Body of pancreas (tissue), 4 donors: ENCODE data around the gene CKAP2. TPM values are rescaled to one million over a fixed set of nuclear protein-coding genes. Genes with fewer than 3 reads are reported as not detected.

Source experiments
- ATAC-seq: fragments of 150-250 bp; one replicate; pipeline ENCODE4 v1.9.1; 2016
- DNase-seq, 4 donors: peaks; one replicate each; pipeline ENCODE4 v3.0.0-alpha.2; 2019
- H3K27ac ChIP-seq, 4 donors: fragments of 200-600 bp; sonication (generic); 1 replicate in 3 of 4; 2 replicates in 1 of 4; pipeline versions ENCODE4 v1.5.1 to v1.6.1; 2016 to 2019; ENCODE audit warnings: mild to moderate bottlenecking in 1 of 4, mixed read lengths in 1 of 4, moderate library complexity in 1 of 4
- H3K27me3 ChIP-seq, 2 donors: fragments of 200-600 bp; sonication (generic); one replicate each; pipeline ENCODE4 v1.6.0; 2016; ENCODE audit warnings: mild to moderate bottlenecking in 1 of 2
- H3K36me3 ChIP-seq, 2 donors: fragments of 200-600 bp; sonication (generic); replicated peaks in 1 of 2; 2 replicates each; pipeline ENCODE4 v1.5.1; 2016; ENCODE audit warnings: low read depth in 2 of 2; ENCODE audit not compliant: insufficient read depth in 1 of 2
- H3K4me1 ChIP-seq: fragments of 200-600 bp; sonication (generic); one replicate; pipeline ENCODE4 v1.6.0; 2016
- H3K4me3 ChIP-seq, 2 donors: fragments of 200-600 bp; sonication (generic); 1 replicate in 1 of 2; 2 replicates in 1 of 2; pipeline ENCODE4 v1.5.1; 2016 to 2019
- H3K9me3 ChIP-seq, 3 donors: fragments of 200-600 bp; sonication (generic); 1 replicate in 2 of 3; 2 replicates in 1 of 3; pipeline ENCODE4 v1.5.1; 2016
- CTCF ChIP-seq, 7 experiments: fragments of 450-650 bp in 4 of 7; fragments of 200-600 bp in 3 of 7; sonication (generic) in 3 of 7; IDR thresholded peaks; one replicate each; pipeline ENCODE4 v1.5.1; 2016 to 2019; ENCODE audit warnings: antibody characterized with exemption in 7 of 7
- POLR2A ChIP-seq, 3 donors: fragments of 450-650 bp; IDR thresholded peaks; one replicate each; pipeline ENCODE4 v1.6.1; 2016; ENCODE audit warnings: antibody characterized with exemption in 3 of 3, mild to moderate bottlenecking in 2 of 3
- WGBS, 2 donors: methylation state at CpG; one replicate each; pipeline ENCODE4 v1.1.5; 2017; 5-methylcytosine and 5-hydroxymethylcytosine counted together
- intact Hi-C: fragments of 100-400 bp; cut with DNase I; formaldehyde crosslinking; loops from one replicate; pipeline ENCODE4 v1.15.1; 2023
- total RNA-seq, 2 donors: library from RNA; depleted of rRNA; stranded (reverse); fragments of >200 nt; gene quantifications; one replicate each; pipeline ENCODE4 v1.1.0, GENCODE V29; 2016

Gene CKAP2
- total RNA-seq, 2 donors from 2014 or later, result 5.2 to 5.9 TPM

- H3K36me3 ChIP-seq, result no peaks in the 10 kb centered on the region
- intact Hi-C loops, result no loop called here
- WGBS, 2 donors, result 85 to 88% methylated on average over 5 of the region's 5 CpGs
- TF ChIP-seq CTCF (IDR thresholded peaks at IDR 0.05) (no peak), POLR2A (IDR thresholded peaks at IDR 0.05) (no peak)
- H3K27ac ChIP-seq, result no peak overlapping the region
- H3K27me3 ChIP-seq, result no peaks in the 10 kb centered on the region
- ATAC-seq (no peak), DNase-seq (no peak)
- no peaks in the 10 kb centered on the region for H3K9me3 ChIP-seq
- H3K4me1 ChIP-seq, result peaks cover 28% of the 10 kb centered on the region
- H3K4me3 ChIP-seq, result no peak overlapping the region
Measured at GRCh38 chr13:52447815-52448552, 7.3 kb upstream of the CKAP2 start.

GRCh38 chr13:52449331-52450011 is 5.8 kb upstream of the CKAP2 start:
- WGBS, 2 donors, result 2 to 3% methylated on average over 10 of the region's 10 CpGs
- ATAC-seq (no peak), DNase-seq (no peak)
- peak overlapping the region; percentile 48 to 80 for H3K4me3 ChIP-seq
- TF ChIP-seq CTCF (IDR thresholded peaks at IDR 0.05) (no peak), POLR2A (IDR thresholded peaks at IDR 0.05) (no peak)
- H3K27me3 ChIP-seq, result no peaks in the 10 kb centered on the region
- H3K36me3 ChIP-seq, result no peaks in the 10 kb centered on the region
- intact Hi-C loops, result no loop called here
- H3K9me3 ChIP-seq, result no peaks in the 10 kb centered on the region
- peaks cover 34% of the 10 kb centered on the region for H3K4me1 ChIP-seq
- H3K27ac ChIP-seq, result peak overlapping the region; percentile 92 to 97 (median 96)

GRCh38 chr13:52450012-52450792 is 5.1 kb upstream of the CKAP2 start, which contains the start of gene VPS36:
Gene VPS36 (minus strand): TSS chr13:52450634. CDS start chr13:52450594, 40 bp downstream.
- no peaks in the 10 kb centered on the region for H3K36me3 ChIP-seq
- peak; percentile 91 for ATAC-seq
- 0% methylated on average over 92 of the region's 105 CpGs; no CpG with 5 or more reads in 1 of the 2 donors for WGBS, 2 donors
- H3K4me3 ChIP-seq, result peak within 1 kb of the TSS; percentile 48 to 80
- intact Hi-C loops, result no loop called here
- DNase-seq, result peak; percentile 96 to 99 (median 96)
- no peaks in the 10 kb centered on the region for H3K27me3 ChIP-seq
- peak within 1 kb of the TSS; percentile 92 to 97 (median 96) for H3K27ac ChIP-seq
- peaks cover 36% of the 10 kb centered on the region for H3K4me1 ChIP-seq
- TF ChIP-seq CTCF (IDR thresholded peaks at IDR 0.05), result peak; percentile 93 to 100 (median 100)
- peak; percentile 91 to 94 (median 91) for TF ChIP-seq POLR2A (IDR thresholded peaks at IDR 0.05)
- H3K9me3 ChIP-seq, result no peaks in the 10 kb centered on the region

GRCh38 chr13:52450793-52451116 is 4.5 kb upstream of the CKAP2 start:
- TF ChIP-seq POLR2A (IDR thresholded peaks at IDR 0.05) (no peak), CTCF (IDR thresholded peaks at IDR 0.05) (peak in 1 of 7 experiments; percentile 2)
- Histone ChIP-seq H3K9me3 (no peaks in the 10 kb centered on the region), H3K4me1 (peaks cover 36% of the 10 kb centered on the region), H3K36me3 (no peaks in the 10 kb centered on the region), H3K27me3 (no peaks in the 10 kb centered on the region), H3K27ac (peak overlapping the region in 3 of 4 donors; percentile 96 to 97 (median 97)), H3K4me3 (no peak overlapping the region)
- intact Hi-C loops, result no loop called here
- DNase-seq, result no peak
- no peak for ATAC-seq
- 5 to 11% methylated on average over 5 to 7 of the region's 8 CpGs for WGBS, 2 donors
